Activated CD8-positive, alpha-beta T cell treated with anti-CD3 and anti-CD28 coated beads for 36 hours (primary cell): ENCODE data around the gene UBE2S. TPM values are rescaled to one million over a fixed set of nuclear protein-coding genes. Genes with fewer than 3 reads are reported as not detected.

Source experiments
- ATAC-seq: fragments of 200-7000 bp; cut with Tn5 transposase; one replicate; pipeline ENCODE4 v1.10.0; 2021; ENCODE audit warnings: mild to moderate bottlenecking, moderate library complexity
- CTCF ChIA-PET: fragments of 350-600 bp; sonication (Branson Sonifier 250); formaldehyde crosslinking; loops from one replicate; lab custom pipeline; 2021; ENCODE audit warnings: antibody characterized with exemption; lab: Charles Lee
- POLR2A ChIA-PET: fragments of 350-600 bp; sonication (Branson Sonifier 250); formaldehyde crosslinking; loops from one replicate; lab custom pipeline; 2021; ENCODE audit warnings: antibody characterized with exemption; lab: Charles Lee
- DNase-seq: peaks from one replicate; pipeline ENCODE4 v3.0.0-alpha.2; 2020
- H3K27ac Mint-ChIP-seq: one replicate; pipeline ENCODE4 v1.8.0; 2021; ENCODE audit warnings: mild to moderate bottlenecking, mixed read lengths
- H3K27me3 Mint-ChIP-seq: one replicate; pipeline ENCODE4 v1.8.0; 2021; ENCODE audit warnings: mixed read lengths
- H3K36me3 Mint-ChIP-seq: one replicate; pipeline ENCODE4 v1.8.0; 2021; ENCODE audit warnings: low read depth, mixed read lengths
- H3K4me1 Mint-ChIP-seq: one replicate; pipeline ENCODE4 v1.8.0; 2021; ENCODE audit warnings: low read depth, mixed read lengths
- H3K4me3 Mint-ChIP-seq: one replicate; pipeline ENCODE4 v1.8.0; 2021; ENCODE audit warnings: mild to moderate bottlenecking, moderate library complexity, mixed read lengths
- H3K9me3 Mint-ChIP-seq: one replicate; pipeline ENCODE4 v1.8.0; 2021; ENCODE audit warnings: mixed read lengths
- intact Hi-C: fragments of 100-400 bp; cut with micrococcal nuclease; formaldehyde crosslinking; loops from one replicate; pipeline ENCODE4 v1.10.0; 2022
- total RNA-seq, 2 experiments: library from RNA; stranded (reverse); gene quantifications; one replicate each; pipeline ENCODE4 v1.2.3, GENCODE V29; 2021
- TF ChIP-seq, protein P1 (sequence below): fragments of 200-600 bp; IDR thresholded peaks from one replicate; pipeline ENCODE4 v1.8.0; 2022; ENCODE audit warnings: antibody characterized with exemption, mild to moderate bottlenecking

UBE2S gene
- total RNA-seq, 2 experiments from 2014 or later, result 229 to 241 TPM

DNA sequence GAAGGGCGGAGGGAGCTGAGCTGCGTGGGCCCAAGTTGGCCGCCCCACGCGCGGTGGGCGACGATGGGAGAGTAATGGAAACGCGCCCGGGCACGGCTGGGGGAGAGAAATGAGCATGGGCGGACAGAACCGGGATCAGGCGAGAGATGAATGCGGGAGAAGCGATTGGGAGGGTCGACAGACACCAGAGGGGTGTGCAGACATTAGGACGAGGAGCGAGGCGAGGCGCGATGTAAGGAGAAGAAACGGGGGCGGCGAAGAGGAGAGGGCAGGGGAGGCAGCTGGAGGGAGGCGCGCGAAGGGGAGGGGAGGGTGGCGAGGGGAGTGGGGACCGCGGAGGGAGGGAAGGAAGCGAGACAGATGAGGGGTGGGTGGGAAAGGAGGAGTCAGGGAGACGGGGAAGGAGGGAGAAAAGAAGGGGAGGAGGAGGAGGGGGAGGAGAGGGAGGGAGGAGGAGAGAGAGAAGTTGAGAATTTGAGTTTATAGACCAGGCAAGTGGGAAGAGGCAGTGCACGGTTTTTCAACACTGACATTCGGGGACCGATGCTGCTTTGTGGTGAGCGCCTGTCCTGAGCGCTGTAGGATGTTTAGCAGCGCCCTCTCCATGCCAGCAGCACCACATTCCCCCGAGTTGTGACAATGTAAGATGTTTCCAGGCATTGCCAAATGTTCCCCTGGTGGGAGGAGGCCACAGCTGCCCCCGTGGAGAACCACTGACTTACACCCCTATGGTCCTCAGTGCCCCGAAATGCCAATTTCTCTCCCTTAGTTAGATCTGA, 35.6 kb upstream of the UBE2S start, which contains the start of gene SHISA7:
Gene SHISA7 (minus strand): TSS at position 256 of the 779 bp plus-strand sequence. CDS start 437 bp downstream, outside the sequence.
- Mint-ChIP-seq H3K27ac (no peak within 1 kb of the TSS), H3K4me3 (no peak within 1 kb of the TSS), H3K27me3 (peaks cover 57% of the 10 kb centered on the region), H3K4me1 (peaks cover 14% of the 10 kb centered on the region), H3K36me3 (no peaks in the 10 kb centered on the region), H3K9me3 (no peaks in the 10 kb centered on the region)
- no peak for ATAC-seq
- intact Hi-C loops, result no loop called here
- DNase-seq, result no peak
- ChIA-PET POLR2A (interaction anchor here (0.6 to 1.3 kb wide), 2 partner anchors 25 to 30 kb away, joined by 3 read pairs; no protein-coding TSS in a partner anchor), CTCF (no interaction called here)
- TF ChIP-seq, protein P1, sequence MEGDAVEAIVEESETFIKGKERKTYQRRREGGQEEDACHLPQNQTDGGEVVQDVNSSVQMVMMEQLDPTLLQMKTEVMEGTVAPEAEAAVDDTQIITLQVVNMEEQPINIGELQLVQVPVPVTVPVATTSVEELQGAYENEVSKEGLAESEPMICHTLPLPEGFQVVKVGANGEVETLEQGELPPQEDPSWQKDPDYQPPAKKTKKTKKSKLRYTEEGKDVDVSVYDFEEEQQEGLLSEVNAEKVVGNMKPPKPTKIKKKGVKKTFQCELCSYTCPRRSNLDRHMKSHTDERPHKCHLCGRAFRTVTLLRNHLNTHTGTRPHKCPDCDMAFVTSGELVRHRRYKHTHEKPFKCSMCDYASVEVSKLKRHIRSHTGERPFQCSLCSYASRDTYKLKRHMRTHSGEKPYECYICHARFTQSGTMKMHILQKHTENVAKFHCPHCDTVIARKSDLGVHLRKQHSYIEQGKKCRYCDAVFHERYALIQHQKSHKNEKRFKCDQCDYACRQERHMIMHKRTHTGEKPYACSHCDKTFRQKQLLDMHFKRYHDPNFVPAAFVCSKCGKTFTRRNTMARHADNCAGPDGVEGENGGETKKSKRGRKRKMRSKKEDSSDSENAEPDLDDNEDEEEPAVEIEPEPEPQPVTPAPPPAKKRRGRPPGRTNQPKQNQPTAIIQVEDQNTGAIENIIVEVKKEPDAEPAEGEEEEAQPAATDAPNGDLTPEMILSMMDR, result no peak

DNA sequence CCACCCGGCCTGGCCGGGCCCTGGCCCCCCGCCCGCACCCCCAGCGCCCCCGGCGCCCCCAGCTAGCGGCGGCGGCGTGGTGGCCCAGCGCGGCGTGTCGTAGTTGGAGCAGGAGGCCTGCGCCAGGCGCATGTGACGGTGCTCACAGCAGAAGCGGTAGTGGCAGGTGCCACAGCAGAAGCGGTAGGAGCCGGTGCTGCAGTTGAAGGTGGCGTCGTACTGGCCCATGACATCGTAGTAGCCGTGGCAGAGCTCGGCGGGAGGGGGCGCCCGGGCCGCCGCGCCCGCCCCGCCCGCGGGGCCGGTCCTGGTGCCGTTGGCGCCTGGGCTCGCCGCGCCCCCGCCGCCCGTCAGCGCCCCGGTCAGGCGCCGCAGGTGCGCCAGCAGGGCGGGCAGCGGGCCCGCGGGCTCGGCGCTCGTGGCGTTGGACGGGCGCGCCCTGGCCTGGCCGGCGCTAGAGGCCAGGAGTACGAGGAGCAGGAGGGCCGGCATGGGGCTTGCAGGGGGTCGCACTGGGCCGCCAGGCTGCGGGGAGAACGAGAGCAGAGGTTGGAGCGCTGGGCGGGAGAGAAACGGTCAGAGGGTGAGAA, 34.9 kb upstream of the UBE2S start:
- ChIA-PET CTCF (no interaction called here), POLR2A (interaction anchor here (0.6 to 1.2 kb wide), 2 partner anchors 30 to 53 kb away, joined by 3 read pairs; no protein-coding TSS in a partner anchor)
- no peaks in the 10 kb centered on the region for H3K36me3 Mint-ChIP-seq
- H3K27me3 Mint-ChIP-seq, result peaks cover 57% of the 10 kb centered on the region
- H3K4me1 Mint-ChIP-seq, result peaks cover 14% of the 10 kb centered on the region
- intact Hi-C loops, result no loop called here
- no peak overlapping the region for H3K27ac Mint-ChIP-seq
- TF ChIP-seq, protein P1, result no peak
- ATAC-seq, result peak; percentile 28
- no peak overlapping the region for H3K4me3 Mint-ChIP-seq
- no peaks in the 10 kb centered on the region for H3K9me3 Mint-ChIP-seq
- DNase-seq, result no peak

DNA sequence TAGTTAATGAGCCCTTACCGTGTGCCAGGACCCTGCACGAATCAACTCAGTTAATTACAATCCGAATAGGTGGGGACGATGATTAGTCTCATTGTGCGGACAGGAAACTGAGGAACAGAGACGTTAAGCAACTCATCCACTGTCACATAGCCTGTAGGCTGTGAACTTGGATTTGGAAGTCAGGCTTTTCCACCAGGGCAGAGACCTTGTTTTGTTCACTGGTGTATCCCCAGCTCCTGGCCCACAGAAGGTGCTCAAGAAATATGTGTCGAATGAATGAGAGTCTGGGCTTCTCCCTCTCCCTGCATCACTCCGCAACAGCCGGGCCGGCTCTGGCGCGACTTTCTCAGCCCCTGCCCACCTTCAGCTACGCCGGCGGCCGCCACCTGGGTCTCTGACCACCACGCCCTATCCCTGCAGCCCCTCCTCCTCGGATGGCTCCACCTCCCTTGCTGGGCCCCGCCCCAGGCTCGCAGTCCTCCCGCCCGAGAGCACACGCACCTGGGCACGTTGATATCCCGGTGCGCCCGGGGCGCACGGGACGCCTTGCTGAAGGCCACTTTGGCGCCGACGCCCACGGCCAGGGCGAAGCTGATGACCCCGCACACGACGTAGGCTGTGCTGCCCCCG, 34.2 kb upstream of the UBE2S start:
- Mint-ChIP-seq H3K9me3 (no peaks in the 10 kb centered on the region), H3K27me3 (peaks cover 64% of the 10 kb centered on the region), H3K4me1 (peaks cover 14% of the 10 kb centered on the region), H3K36me3 (no peaks in the 10 kb centered on the region), H3K4me3 (no peak overlapping the region), H3K27ac (no peak overlapping the region)
- CTCF ChIA-PET, result no interaction called here
- ATAC-seq, result peak; percentile 46
- DNase-seq, result no peak
- TF ChIP-seq, protein P1, result no peak
- POLR2A ChIA-PET, result interaction anchor here (1.2 kb wide), 1 partner anchor 52 kb away, joined by 3 read pairs; no protein-coding TSS in a partner anchor
- intact Hi-C loops, result no loop called here

- H3K4me3 Mint-ChIP-seq, result no peak overlapping the region
- ChIA-PET POLR2A (interaction anchor here (1.2 kb wide), 1 partner anchor 52 kb away, joined by 3 read pairs; no protein-coding TSS in a partner anchor), CTCF (no interaction called here)
- H3K27me3 Mint-ChIP-seq, result peaks cover 66% of the 10 kb centered on the region
- H3K36me3 Mint-ChIP-seq, result no peaks in the 10 kb centered on the region
- ATAC-seq, result no peak
- H3K9me3 Mint-ChIP-seq, result no peaks in the 10 kb centered on the region
- peaks cover 14% of the 10 kb centered on the region for H3K4me1 Mint-ChIP-seq
- DNase-seq, result no peak
- no peak overlapping the region for H3K27ac Mint-ChIP-seq
- intact Hi-C loops, result no loop called here
- TF ChIP-seq, protein P1, result no peak
Observed at GRCh38 chr19:55441319-55441691, 33.7 kb upstream of the UBE2S start.
